Measurements from ENCODE around the gene ZRSR2.
"Not testable (repeated sequence)": the region's sequence is repeated elsewhere in the genome, so short reads cannot be mapped to it uniquely, and the experiment has no call there.

The ZRSR2 gene, protein sequence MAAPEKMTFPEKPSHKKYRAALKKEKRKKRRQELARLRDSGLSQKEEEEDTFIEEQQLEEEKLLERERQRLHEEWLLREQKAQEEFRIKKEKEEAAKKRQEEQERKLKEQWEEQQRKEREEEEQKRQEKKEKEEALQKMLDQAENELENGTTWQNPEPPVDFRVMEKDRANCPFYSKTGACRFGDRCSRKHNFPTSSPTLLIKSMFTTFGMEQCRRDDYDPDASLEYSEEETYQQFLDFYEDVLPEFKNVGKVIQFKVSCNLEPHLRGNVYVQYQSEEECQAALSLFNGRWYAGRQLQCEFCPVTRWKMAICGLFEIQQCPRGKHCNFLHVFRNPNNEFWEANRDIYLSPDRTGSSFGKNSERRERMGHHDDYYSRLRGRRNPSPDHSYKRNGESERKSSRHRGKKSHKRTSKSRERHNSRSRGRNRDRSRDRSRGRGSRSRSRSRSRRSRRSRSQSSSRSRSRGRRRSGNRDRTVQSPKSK

DNA sequence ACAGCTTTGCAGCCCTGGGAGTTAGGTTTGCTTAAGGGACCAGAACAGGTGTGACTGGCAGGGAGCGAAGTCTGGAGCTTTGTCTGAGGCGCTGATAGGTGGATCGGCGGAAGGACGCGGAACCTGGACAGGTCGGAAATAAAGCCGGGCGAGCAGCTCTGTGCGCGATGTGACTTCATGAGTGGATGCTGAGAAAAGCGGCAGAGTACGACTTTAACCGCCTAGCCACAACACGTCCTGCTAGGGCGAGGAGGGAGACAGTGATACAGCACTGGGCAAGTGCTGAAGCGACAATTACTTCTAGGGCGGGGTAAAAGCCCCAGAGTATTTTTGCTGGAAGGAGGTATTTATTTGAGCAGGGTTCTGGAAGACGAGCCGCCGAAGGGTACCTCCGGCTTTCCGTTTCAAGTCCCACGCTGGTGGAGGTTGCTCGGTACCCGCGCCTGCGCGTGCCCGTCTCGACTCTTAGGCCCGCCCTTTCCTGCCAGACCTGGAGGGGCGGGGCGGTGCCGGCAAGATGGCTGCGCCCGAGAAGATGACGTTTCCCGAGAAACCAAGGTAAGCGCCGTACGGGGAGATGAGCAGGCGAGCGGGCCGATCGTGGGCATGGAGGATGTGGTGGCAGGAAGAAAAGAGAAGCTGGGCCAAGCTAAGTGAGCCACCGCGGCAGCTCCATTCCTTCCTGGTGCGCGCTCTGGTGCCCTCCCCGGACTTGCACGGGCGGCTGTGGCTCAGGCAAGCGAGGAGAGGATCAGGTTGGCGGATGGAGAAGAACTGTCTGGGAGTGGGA, at the start of gene ZRSR2:
Gene ZRSR2 (plus strand): TSS at position 506 of the 790 bp plus-strand sequence. CDS start 12 bp downstream, at position 518.
- DNase-seq (ENCODE audit: low read depth in 2 of 2), result peak; percentile 76 to 81

GRCh38 chrX:15744181-15744867, 46.0 kb upstream of the ZRSR2 start:
- no peak for DNase-seq (ENCODE audit: low read depth in 2 of 2)

GRCh38 chrX:15745179-15745578, 45.1 kb upstream of the ZRSR2 start:
- DNase-seq (ENCODE audit: low read depth in 2 of 2), result no peak

GRCh38 chrX:15746651-15747050, 43.6 kb upstream of the ZRSR2 start:
- not testable (repeated sequence) for DNase-seq (ENCODE audit: low read depth in 2 of 2)

DNA sequence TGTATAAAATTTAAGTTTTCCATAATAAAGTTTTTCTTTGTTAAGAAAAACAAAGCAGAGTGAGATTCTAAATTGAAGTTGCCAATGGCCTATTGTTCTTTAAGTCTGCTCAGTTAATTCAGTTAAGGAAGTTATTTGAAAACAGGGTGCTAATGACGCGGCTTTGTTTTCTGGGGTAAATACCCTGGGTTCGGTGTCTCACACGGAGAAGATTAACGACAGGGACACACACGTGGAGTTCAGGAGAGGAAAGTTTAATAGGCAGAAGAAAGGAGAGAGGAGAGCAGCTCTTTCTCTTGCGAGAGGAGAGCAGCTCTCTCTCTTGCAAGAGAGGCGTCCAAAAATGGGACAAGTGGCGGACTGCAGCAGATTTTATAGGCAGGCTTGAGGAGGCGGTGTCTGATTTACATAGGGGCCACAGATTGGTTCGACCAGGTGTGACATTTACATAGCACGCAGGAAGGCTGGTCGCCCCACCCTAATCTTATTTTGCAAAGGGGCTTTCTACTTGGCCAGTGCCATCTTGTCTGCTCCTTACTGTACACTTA, 42.6 kb upstream of the ZRSR2 start:
- no peak for DNase-seq (ENCODE audit: low read depth in 2 of 2)

- no peak for DNase-seq (ENCODE audit: low read depth in 2 of 2)
Measured at GRCh38 chrX:15748841-15749240, 41.4 kb upstream of the ZRSR2 start.

DNA sequence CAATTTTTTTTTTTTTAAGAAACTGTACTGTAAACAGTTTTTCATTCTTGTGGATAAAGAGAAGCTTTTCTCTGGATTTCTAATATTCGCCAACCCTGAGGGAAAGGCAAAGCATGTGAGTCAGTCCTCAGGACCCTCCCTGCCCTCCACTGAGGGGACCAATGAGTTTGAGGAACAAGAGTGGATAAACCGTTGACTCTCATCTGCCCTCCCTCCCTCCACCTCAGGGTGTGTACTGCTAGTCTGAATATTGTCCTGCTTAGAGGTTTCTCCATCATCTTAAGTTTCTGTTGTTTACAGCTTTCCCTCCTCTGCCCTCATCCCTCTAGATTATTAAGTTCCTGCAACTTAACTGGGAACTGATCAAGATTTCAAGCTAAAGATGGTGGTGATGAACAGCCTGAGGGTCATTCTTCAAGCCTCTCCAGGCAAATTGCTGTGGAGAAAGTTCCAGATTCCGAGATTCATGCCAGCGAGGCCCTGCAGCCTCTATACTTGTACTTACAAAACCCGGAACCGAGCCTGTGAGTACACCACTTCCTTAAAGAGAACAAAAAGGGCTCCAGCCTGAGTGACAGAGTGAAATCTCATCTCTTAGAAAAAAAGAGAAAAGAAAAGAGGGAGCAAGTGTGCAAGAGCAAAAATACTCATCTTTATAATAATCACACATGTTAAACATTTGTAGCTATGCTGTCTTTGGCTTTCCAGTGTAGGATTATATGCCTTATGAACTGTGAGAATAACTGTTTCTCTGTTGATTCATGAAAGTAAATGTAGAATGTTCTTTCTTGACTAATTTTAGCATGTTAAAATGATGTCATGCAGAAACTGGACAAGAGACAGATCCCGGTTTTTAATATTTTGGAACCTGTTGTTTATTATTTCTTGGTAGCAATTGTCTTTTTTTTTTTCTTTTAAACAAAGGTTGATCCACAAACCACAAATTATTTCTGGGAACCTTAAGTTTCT, 40.4 kb upstream of the ZRSR2 start:
- no peak for DNase-seq (ENCODE audit: low read depth in 2 of 2)

GRCh38 chrX:15750611-15751154, 39.6 kb upstream of the ZRSR2 start:
- no peak for DNase-seq (ENCODE audit: low read depth in 2 of 2)

- no peak for DNase-seq (ENCODE audit: low read depth in 2 of 2)
Measured at GRCh38 chrX:15751155-15751819, 39.0 kb upstream of the ZRSR2 start.

DNA sequence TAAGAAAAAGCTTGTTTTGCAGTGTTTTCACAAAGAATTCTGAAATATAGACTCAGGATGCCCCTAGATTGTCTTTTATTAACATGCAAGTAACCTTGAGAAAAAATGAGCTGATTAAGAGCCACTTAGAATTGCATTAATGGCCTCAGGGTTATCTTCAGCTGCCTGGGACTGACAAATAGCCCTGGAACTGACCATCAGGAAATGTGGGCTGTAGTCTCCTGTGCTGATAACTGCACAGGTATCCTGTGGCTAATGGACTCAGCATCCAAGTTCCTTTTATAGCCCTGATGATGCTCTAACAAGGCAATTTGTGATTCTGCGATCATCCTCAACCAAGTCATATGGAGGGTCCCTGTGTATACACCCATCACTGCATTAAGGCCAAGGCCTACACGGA, 35.2 kb upstream of the ZRSR2 start:
- DNase-seq (ENCODE audit: low read depth in 2 of 2), result no peak

DNA sequence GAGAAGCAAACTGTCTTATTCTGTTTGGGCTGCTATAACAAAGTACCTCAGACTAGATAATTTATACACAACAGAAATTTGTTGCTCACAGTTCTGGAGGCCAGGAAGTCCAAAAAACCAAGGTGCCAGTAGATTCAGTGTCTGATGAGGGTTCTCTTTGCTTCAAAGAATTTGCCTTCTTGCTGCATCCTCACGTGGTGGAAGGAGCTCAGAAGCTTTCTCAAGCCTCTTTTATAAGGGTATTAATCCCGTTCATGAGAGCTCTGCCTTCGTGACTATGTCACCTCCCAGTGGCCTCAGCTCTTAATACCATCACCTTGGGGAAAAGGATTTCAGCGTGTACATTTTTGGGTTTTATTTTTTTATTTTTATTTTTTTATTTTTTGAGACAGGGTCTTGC, 32.1 kb upstream of the ZRSR2 start:
- no peak for DNase-seq (ENCODE audit: low read depth in 2 of 2)

- not testable (repeated sequence) for DNase-seq (ENCODE audit: low read depth in 2 of 2)
Measured at GRCh38 chrX:15759886-15760285, 30.4 kb upstream of the ZRSR2 start.

DNA sequence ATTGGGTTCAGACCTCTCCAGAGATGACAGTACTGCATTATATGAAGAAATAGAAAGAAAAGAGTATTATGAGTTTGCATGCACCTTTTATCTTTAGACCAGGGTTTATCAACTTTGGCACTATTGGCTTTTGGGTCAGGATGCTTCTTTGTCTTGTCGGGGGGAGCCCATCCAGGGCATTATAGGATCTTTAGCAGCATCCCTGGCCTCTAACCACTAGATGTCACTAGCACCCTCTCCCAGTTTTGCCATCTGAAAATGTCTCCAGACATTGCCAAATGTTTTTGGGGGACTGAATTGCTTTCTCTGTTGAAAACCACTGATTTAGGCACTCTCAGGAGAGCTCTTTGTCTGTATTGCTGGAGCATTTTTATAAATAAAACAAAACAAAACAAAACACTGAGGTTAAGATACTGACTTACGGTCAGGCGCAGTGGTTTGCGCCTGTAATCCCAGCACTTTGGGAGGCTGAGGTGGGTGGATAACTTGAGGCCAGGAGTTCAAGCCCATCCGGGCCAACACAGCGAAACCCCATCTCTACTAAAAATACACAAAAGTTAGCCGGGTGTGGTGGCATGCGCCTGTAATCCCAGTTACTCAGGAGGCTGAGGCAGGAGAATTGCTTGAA, 28.6 kb upstream of the ZRSR2 start:
- no peak for DNase-seq (ENCODE audit: low read depth in 2 of 2)

DNA sequence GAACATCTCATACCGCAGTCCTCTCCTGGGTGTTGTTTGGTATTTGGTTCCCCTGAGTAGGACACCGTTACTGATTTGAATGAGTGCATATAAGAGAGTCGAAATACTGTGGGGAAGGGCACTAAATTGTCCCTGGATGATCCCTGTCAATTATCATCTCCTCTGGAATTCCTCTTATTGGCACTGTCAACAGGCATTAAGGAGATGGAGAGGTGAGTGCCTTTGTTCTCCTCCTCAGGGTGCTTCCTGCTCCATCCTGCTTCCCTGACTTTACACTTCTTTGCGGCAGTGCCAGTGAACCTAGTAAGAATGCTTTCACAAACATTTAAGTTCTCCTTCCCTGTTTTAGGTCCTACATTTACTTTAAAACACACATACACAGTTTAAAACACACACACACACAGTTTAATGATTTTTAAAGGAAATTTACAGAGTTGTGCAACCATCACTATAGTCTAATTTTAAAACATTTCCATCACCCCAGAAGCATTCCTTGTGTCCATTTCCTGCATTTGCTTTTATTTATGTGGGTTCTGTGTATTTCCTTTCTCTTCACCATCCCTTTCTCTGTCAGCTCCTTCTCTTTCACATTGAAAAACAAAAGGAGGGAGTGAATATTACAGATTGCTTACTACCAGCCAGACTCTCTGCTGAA, 20.9 kb upstream of the ZRSR2 start:
- no peak for DNase-seq (ENCODE audit: low read depth in 2 of 2)

- DNase-seq (ENCODE audit: low read depth in 2 of 2), result no peak
Measured at GRCh38 chrX:15781961-15782699, 8.2 kb upstream of the ZRSR2 start.

DNA sequence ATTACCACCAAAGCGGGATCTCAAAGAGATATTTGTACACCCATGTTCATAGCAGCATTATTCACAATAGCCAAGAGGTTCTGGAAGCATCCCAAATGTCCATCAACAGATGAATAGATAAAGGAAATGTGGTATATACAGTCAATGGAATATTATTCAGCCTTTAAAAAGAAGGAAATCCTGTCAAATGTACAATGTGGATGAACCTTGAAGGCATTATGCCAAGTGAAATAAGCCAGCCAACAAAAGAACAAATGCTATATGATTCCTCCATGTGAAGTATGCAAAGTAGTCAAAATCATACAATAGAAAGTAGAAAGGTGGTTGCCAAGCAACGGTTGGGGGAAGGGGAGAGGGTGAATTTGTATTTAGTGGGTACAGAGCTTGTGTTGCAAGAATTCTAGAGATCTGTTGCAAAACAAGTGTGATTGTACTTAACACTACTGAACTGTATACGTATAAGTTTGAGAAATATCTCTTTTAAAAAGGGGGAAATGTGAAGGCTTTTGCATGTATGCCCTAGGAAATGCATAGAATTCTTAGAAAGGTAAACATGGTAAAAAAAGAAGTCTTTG, 5.0 kb upstream of the ZRSR2 start:
- no peak for DNase-seq (ENCODE audit: low read depth in 2 of 2)

DNA sequence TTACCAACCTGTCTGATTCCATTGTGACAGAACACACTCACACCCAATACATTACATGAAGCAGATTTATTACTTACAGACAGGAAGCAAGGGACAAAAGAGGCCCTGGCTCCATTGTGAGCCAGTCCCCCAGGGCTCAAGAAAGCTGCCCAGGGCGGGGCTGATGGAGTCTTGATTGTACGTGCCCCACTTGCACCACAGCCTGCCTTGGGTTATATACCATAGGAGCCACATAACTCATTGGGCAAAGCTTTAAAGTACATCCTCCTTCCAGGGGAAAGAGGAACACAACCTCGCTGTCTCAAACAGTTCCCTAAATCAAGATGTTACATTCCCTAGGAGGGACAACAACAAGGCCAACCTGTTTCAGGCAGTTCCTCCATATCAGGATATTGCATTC, 3.4 kb upstream of the ZRSR2 start:
- DNase-seq (ENCODE audit: low read depth in 2 of 2), result no peak

DNA sequence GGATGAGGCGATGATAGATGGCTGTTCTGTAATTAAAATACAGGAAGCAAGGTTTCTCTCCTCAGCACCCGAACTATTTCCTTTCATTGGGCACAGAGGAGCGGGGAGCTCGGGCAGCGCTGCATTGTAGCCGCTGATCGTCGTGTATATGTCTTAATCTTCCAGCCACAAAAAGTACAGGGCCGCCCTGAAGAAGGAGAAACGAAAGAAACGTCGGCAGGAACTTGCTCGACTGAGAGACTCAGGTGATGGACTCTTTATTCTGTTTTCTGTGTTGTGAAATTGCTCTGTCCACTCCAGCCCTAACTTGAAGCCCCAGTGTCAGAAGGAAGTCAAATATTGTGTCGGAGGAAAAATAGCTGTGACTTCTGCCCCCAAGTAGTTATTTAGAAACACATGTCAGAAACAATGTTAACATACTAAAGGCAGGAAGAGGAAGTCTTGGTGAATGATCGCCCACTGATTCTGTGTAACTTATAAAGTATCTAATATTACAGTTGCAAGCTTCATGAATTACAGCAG, 546 bp downstream of the ZRSR2 start:
- DNase-seq (ENCODE audit: low read depth in 2 of 2), result no peak

Data from stimulated activated CD4-positive, alpha-beta T cell treated with anti-CD3 and anti-CD28 coated beads, Interleukin-4, amount 100 ng/mL, for 48 hours (primary cell).